Activated naive CD8-positive, alpha-beta T cell treated with anti-CD3 and anti-CD28 coated beads for 36 hours (primary cell): ENCODE results near the gene ECSIT. TPM values are rescaled to one million over a fixed set of nuclear protein-coding genes. Genes with fewer than 3 reads are reported as not detected.

Experiments
- DNase-seq: peaks from one replicate; pipeline ENCODE4 v3.0.0; 2021
- H3K27ac Mint-ChIP-seq: one replicate; pipeline ENCODE4 v1.8.0; 2022; ENCODE audit warnings: mild to moderate bottlenecking, moderate library complexity, mixed read lengths
- H3K27me3 Mint-ChIP-seq: one replicate; pipeline ENCODE4 v1.8.0; 2022; ENCODE audit warnings: mild to moderate bottlenecking, mixed read lengths
- H3K36me3 Mint-ChIP-seq: one replicate; pipeline ENCODE4 v1.8.0; 2021; ENCODE audit warnings: mild to moderate bottlenecking, mixed read lengths
- H3K4me1 Mint-ChIP-seq: one replicate; pipeline ENCODE4 v1.8.0; 2021; ENCODE audit warnings: mixed read lengths
- H3K4me3 Mint-ChIP-seq: one replicate; pipeline ENCODE4 v1.8.0; 2022; ENCODE audit warnings: mild to moderate bottlenecking, moderate library complexity, mixed read lengths
- H3K9me3 Mint-ChIP-seq: one replicate; pipeline ENCODE4 v1.8.0; 2022; ENCODE audit warnings: mixed read lengths
- total RNA-seq, 2 experiments: library from RNA; stranded (reverse); gene quantifications; one replicate each; pipeline ENCODE4 v1.2.3, GENCODE V29; 2021

The ECSIT gene
- total RNA-seq, 2 experiments from 2014 or later, result 46.7 to 51.7 TPM

DNA sequence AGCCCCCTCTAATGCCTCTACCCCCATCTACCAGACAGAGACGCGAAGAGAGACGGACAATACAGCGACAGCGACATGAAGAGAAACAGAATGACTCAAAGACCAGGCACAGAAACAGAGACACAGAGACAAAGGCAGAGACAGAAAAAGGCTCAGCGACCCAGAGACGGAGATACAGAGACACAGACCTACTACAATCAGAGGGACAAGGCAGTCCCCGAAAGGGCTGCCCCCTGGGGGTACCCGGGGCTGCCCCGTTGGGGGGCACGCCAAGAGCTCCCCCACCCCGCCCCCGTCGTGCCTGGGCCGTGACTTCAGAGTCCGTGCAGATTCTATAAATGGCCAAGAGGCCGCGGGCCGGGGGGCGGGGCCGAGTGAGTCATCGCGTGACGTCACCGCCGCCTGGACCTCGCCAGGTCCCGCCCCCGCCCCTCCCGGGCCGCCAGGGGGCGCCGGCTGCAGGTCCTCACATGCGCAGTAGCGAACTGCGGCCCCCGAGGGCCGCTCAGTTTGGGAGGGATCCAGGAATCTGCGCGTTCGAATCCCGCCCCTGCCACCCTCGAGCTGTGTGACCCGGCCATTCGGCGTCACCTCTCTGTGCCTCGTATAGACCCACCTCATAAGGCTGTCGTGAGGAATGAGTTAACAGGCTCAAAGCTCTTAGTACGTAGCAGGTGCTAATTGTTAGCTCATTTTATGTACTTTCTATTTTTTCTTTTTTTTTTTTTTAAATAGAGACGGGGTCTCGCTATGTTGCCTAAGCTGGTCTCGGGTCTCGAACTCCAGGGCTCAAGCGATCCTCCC lies 7.1 kb upstream of the ECSIT start:
- H3K36me3 Mint-ChIP-seq, result no peaks in the 10 kb centered on the region
- H3K27ac Mint-ChIP-seq, result no peak overlapping the region
- DNase-seq, result peak; percentile 90
- peaks cover 27% of the 10 kb centered on the region for H3K27me3 Mint-ChIP-seq
- H3K9me3 Mint-ChIP-seq, result no peaks in the 10 kb centered on the region
- H3K4me1 Mint-ChIP-seq, result peaks cover 18% of the 10 kb centered on the region
- H3K4me3 Mint-ChIP-seq, result peak overlapping the region; percentile 49

DNA sequence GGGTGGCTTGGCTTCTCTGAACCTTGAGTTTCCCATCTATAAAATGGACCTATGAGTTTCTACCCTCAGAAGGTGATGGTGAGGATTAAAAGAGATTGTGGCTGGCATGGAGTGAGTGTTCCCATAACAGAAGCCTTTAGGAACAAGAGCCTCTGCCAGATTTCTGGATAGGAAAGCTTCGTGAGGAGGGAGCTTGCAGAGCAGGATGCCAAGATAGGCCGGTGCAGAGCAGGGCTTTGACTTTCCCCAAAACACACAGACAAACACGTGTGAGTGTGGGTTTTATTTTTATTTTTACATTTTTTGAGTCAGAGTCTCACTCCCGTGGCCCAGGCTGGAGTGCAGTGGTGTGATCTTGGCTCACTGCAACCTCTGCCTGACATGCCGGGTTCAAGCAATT lies 6.0 kb upstream of the ECSIT start:
- Mint-ChIP-seq H3K27ac (no peak overlapping the region), H3K27me3 (peaks cover 16% of the 10 kb centered on the region), H3K9me3 (no peaks in the 10 kb centered on the region), H3K4me3 (no peak overlapping the region), H3K36me3 (no peaks in the 10 kb centered on the region), H3K4me1 (peaks cover 21% of the 10 kb centered on the region)
- DNase-seq, result no peak

DNA sequence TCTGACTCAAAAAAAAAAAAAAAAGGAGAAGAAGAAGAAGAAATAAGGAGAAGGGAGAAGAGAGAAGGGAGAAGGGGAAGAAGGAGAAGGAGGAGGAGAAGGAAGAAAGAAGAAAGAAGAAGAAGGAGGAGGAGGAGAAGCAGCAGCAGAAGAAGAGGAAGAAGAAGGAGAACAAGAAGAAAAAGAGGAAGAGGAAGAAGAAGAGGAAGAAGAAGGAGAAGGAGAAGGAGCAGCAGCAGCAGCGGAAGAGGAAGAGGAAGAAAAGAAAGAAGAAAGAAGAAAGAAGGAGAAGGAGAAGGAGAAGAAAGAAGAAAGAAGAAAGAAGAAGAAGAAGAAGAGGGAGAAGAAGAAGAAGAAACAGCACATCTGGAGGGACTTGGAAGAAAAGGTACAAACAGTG lies 5.6 kb upstream of the ECSIT start:
- H3K4me3 Mint-ChIP-seq, result no peak overlapping the region
- no peak overlapping the region for H3K27ac Mint-ChIP-seq
- H3K4me1 Mint-ChIP-seq, result peaks cover 21% of the 10 kb centered on the region
- no peak for DNase-seq
- H3K36me3 Mint-ChIP-seq, result no peaks in the 10 kb centered on the region
- H3K9me3 Mint-ChIP-seq, result no peaks in the 10 kb centered on the region
- H3K27me3 Mint-ChIP-seq, result peaks cover 16% of the 10 kb centered on the region

DNA sequence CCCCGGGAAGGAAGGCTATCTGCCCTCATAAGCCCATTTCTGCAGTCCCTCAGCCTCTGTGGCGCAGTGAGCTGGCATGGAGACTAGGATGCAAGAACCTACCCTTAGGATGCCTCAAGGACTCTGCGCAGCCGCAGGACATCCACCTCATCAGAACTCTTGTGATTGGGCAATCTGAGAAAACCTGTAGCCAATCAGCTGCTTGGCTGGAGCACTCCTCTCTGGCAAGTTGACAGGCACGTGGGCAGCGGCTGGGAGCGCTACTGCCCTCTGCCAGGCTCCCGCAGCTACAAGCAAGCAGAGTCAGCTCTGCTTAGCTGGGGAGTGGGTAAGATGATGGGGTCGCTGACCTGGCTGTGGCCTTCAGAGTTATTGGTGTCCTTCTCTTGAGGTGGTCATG lies 1.5 kb upstream of the ECSIT start:
- Mint-ChIP-seq H3K27ac (no peak overlapping the region), H3K27me3 (no peaks in the 10 kb centered on the region), H3K36me3 (no peaks in the 10 kb centered on the region), H3K4me1 (peaks cover 21% of the 10 kb centered on the region), H3K9me3 (no peaks in the 10 kb centered on the region), H3K4me3 (no peak overlapping the region)
- DNase-seq, result peak; percentile 63

DNA sequence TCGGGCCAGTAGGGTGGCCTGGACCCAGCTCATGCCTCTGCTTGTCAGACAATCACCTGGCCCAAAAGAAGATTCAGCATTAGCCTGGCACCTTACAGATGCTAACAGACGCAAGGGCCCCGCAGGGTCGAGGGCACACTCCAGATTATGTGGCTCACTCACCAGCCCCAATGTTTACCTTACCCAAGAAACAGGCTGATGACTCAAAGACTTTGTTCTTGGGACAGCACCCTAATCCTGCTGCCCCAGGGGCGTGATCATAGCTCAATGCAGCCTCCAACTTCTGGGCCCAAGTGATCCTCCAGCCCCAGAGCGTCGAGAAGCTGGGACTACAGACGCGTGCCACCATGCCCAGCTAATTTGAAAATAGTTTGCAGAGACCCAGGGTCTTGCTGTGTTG lies 9.8 kb downstream of the ECSIT start:
- no peaks in the 10 kb centered on the region for H3K27me3 Mint-ChIP-seq
- no peak for DNase-seq
- H3K4me3 Mint-ChIP-seq, result no peak overlapping the region
- H3K36me3 Mint-ChIP-seq, result peaks cover 6% of the 10 kb centered on the region
- no peak overlapping the region for H3K27ac Mint-ChIP-seq
- no peaks in the 10 kb centered on the region for H3K4me1 Mint-ChIP-seq
- no peaks in the 10 kb centered on the region for H3K9me3 Mint-ChIP-seq

DNA sequence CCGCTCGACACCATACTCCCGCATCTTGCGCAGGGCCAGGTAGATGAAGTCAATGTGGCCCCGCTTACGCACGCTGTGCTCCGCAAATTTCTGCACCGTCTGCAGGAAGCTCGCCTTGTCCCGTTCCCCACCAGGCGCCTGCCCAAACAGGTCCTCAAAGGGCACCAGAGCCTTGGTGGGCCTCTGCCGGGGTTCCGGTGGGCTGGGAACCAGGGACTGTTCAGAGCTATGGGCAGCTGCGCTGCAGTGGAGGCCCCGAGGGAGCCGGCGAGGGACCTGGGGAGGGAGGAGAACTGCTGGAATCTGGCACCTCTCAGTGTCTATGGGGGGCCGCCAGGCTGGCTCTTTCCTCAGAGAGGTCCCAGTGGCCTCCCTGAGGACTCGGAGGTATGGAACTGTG lies 15.0 kb downstream of the ECSIT start:
- Mint-ChIP-seq H3K4me1 (no peaks in the 10 kb centered on the region), H3K36me3 (peaks cover 12% of the 10 kb centered on the region), H3K4me3 (no peak overlapping the region), H3K27me3 (no peaks in the 10 kb centered on the region), H3K9me3 (no peaks in the 10 kb centered on the region), H3K27ac (no peak overlapping the region)
- DNase-seq, result no peak

DNA sequence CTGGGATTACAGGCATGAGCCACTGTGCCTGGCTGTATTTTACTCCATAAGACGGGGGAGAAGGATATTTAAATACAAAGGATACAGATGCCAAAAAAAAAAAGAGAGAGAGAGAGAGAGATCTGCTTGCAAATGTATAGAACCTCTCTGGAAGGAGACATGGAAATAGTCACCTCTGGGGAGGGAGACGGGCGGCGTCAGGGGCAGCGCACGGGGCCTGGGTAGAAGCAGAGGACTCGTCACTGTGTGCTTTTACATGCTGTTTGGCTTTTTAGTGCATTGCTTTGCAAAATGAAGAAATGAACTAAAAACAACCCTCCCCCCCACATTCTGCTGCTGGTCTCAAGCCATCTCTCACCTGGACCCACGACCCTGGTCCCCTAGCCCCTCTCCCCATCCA lies 18.5 kb downstream of the ECSIT start:
- Mint-ChIP-seq H3K4me3 (no peak overlapping the region), H3K4me1 (peaks cover 5% of the 10 kb centered on the region), H3K27ac (no peak overlapping the region), H3K36me3 (peaks cover 23% of the 10 kb centered on the region), H3K9me3 (no peaks in the 10 kb centered on the region), H3K27me3 (peaks cover 3% of the 10 kb centered on the region)
- no peak for DNase-seq

DNA sequence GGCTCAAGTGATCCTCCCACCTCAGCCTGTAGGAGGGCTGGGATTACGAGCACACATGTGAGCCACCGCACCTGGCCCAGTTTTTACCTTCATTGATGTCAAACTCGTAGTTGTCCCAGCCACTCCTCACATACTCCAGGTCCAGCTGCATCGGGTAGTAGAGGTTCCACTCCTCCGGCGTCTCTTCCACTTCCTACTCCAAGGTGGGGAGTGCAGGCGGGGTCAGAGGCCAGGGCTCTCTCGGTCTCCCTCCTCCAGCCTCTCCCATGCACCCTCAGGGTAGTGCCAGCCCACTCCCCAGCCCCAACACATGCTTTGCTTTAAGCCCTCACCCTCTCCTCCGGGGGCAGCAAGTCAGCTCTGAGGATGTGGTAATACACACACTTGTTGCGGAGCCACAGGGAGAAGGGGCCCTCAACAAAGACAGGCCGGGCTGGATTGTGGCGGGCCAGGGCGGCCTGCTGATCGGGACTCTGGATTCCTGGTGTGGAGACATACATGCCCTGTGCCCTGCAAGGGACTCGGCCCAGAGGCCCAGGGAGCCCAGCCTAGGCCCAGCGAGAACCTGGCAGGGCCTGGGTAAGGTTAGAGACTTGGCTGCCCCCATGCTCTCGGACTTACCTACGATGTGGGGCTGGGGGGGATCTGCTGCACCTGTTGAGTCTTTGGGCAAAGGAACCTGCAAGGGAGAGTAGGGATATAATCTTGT lies 21.4 kb downstream of the ECSIT start:
- Mint-ChIP-seq H3K4me1 (peaks cover 11% of the 10 kb centered on the region), H3K27me3 (peaks cover 3% of the 10 kb centered on the region), H3K27ac (no peak overlapping the region), H3K9me3 (no peaks in the 10 kb centered on the region), H3K36me3 (peaks cover 19% of the 10 kb centered on the region), H3K4me3 (peak overlapping the region; percentile 86)
- DNase-seq, result no peak

DNA sequence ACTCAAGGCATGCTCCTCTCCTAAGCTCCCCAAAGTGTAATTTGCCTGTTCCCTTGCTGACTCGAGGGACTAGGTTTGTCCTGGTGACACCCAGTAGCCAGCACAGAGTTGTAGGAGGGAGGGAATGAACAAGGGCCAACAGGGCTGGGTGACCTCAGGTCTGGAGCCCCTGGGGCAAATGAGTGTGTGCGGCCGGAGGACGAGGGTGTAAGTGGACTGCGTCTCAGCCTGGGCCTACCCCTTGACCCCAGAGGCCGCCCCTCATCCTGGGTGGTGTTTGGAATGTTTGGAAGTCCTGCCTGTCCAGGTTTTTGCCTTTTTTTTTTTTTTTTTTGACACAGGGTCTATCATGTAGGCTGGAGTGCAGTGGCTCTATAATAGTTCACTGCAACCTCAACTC lies 22.0 kb downstream of the ECSIT start:
- H3K4me3 Mint-ChIP-seq, result peak overlapping the region; percentile 86
- no peaks in the 10 kb centered on the region for H3K9me3 Mint-ChIP-seq
- peaks cover 11% of the 10 kb centered on the region for H3K4me1 Mint-ChIP-seq
- no peak for DNase-seq
- H3K27me3 Mint-ChIP-seq, result peaks cover 3% of the 10 kb centered on the region
- H3K27ac Mint-ChIP-seq, result peak overlapping the region; percentile 91
- H3K36me3 Mint-ChIP-seq, result peaks cover 17% of the 10 kb centered on the region

DNA sequence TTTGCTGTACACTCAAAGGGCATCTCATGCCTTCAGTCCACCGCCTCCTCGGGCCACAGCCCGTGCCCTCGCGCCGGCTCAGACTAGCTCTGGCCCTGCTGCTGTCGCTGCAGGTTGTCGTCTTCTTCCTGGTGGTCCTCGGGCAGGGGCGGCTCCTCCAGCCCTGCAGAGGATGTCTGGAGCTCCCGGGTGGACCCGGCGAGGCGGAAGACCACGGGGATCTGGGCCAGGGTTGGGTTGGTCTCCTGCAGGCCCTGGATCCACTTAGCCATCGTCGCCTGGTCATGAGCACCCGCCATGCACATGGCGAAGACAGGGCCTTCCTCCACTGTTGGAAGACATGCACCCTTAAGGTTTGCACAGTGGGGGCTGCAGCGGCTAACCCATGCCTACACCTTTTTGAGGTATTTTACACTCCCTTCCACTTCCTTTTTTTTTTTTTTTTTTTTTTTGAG lies 22.8 kb downstream of the ECSIT start:
- Mint-ChIP-seq H3K4me1 (peaks cover 11% of the 10 kb centered on the region), H3K27ac (peak overlapping the region; percentile 91), H3K9me3 (no peaks in the 10 kb centered on the region), H3K36me3 (peaks cover 13% of the 10 kb centered on the region), H3K4me3 (peak overlapping the region; percentile 86), H3K27me3 (peaks cover 3% of the 10 kb centered on the region)
- no peak for DNase-seq

DNA sequence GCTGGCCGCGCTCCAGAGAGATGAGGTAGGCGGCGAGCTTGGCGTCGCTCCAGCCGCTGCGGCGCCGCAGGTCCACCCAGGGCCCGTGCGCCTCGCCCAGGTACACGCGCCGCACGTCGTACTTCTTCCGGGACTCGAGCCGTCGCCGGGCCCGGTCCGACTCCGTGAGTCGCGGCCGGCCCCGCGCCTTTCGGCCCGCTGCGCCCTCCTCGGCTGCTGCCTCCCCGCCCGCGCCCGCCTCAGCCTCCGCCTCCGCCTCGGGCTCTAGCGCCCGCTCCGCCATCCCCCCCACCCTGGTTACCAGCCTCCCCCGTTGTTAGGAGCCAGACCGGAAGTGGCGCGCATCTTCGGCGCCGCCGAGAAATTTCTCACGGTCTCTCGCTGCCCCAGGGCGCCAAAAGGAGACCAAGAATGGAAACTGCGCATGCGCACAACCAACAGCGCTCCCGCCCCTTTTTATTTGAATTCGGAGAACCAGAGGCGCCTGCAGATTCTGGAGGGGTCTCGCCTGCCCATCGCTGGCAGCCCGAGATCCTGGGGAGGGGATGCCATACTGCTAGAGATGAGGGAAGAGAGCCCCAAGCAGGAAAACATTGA lies 23.3 kb downstream of the ECSIT start, which contains the start of gene ZNF653:
ZNF653 (minus strand) TSS at position 336 of the 597 bp plus-strand sequence; CDS start at position 283, 53 bp downstream.
- Mint-ChIP-seq H3K4me3 (peak within 1 kb of the TSS; percentile 86), H3K27me3 (peaks cover 3% of the 10 kb centered on the region)

DNA sequence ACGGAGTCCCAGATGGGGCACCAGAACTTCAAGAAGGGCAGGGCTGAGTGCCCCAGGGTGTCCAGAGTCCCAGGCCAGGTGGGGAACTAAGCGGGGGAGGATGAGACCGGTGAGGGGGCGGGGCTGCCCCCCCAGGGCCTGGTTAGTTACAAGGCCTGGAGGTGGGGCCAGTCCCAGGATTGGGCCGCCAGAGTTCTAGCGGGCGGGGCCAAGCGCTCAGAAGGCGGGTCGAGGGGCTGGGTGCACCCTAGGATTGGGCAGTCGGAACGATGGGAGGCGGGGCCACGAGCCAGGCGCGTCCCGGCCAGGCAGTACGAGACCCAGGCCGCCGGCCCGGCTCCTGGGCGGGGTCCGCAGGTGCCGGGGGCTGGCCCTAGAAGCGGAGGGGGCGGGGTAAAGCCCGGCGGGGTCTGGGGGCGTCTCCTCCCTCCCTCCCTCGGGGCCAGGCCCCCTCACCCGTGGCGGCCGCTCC lies 23.9 kb downstream of the ECSIT start:
- H3K4me3 Mint-ChIP-seq, result peak overlapping the region; percentile 86
- peaks cover 3% of the 10 kb centered on the region for H3K27me3 Mint-ChIP-seq
- H3K36me3 Mint-ChIP-seq, result peaks cover 10% of the 10 kb centered on the region
- peak overlapping the region; percentile 80 for H3K27ac Mint-ChIP-seq
- peaks cover 11% of the 10 kb centered on the region for H3K4me1 Mint-ChIP-seq
- no peaks in the 10 kb centered on the region for H3K9me3 Mint-ChIP-seq
- peak; percentile 99 for DNase-seq

More for the DNA sequence above, 23.3 kb downstream of the ECSIT start, which contains the start of gene ZNF653:
- H3K9me3 Mint-ChIP-seq, result no peaks in the 10 kb centered on the region
- DNase-seq, result peak; percentile 93
- H3K36me3 Mint-ChIP-seq, result peaks cover 10% of the 10 kb centered on the region
- peak within 1 kb of the TSS; percentile 91 for H3K27ac Mint-ChIP-seq
- H3K4me1 Mint-ChIP-seq, result peaks cover 11% of the 10 kb centered on the region

DNA sequence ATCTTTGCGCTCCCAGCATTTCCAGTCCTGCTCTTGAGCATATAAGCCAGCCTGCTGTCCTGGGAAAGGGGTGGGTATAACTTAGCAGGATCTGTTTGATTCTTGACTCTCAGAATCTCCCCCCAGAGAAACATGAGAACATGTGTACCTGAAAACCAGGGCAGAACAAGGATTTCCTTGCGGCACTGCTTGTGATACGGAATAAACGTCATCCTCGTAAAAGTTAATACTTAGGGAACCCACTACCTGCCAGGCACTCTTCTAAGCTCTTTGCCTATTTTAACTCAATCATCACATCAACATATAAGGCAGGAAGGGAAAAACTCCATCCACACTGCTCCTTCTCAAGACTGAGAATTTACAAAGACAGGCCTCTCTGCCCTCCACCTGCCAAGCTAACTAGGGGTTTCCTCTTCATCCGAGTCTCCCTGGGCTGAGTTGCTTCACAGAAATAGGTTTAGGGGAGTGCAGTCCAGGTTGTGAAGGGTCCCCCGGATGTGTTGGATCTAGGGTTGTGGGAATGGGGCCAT lies 24.4 kb downstream of the ECSIT start:
- Mint-ChIP-seq H3K27ac (peak overlapping the region; percentile 80), H3K4me1 (peaks cover 11% of the 10 kb centered on the region), H3K9me3 (no peaks in the 10 kb centered on the region), H3K36me3 (peaks cover 10% of the 10 kb centered on the region), H3K4me3 (peak overlapping the region; percentile 86), H3K27me3 (peaks cover 3% of the 10 kb centered on the region)
- DNase-seq, result no peak

DNA sequence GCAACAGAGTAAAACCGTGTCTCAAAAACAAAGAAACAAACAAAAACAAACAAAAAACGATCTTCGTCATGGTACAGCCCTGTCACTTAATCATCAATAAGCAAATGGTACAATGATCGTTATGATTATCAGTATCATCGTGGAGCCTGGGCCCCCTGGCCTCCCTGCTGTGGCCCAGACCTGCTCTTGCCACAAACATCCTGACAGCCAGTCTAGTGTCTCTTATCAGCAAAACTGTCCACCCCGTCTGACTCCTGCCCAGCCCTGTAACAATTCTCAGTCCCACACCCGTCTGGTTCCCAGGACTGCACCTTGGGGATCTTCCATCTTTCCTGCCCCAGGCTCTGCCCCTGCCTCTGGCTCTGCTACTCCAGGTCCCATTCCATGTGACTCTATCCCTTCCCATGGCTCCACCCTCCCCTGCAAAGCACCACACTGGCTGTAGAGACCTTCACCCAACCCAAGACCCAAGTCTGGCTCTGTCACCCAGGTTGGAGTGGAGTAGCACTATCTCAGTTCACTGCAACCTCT lies 29.0 kb downstream of the ECSIT start:
- Mint-ChIP-seq H3K4me1 (peaks cover 6% of the 10 kb centered on the region), H3K27me3 (no peaks in the 10 kb centered on the region), H3K9me3 (no peaks in the 10 kb centered on the region), H3K27ac (no peak overlapping the region), H3K36me3 (peaks cover 5% of the 10 kb centered on the region), H3K4me3 (no peak overlapping the region)
- no peak for DNase-seq
